Stomach (tissue), 4 donors: ENCODE data around the gene NFATC4.

Experiments used
- CTCF ChIP-seq, 7 experiments: fragments of 450-650 bp in 4 of 7; fragments of 200-600 bp in 3 of 7; sonication (generic) in 3 of 7; IDR thresholded peaks; one replicate each; pipeline ENCODE4 v1.5.1; 2016 to 2019; ENCODE audit warnings: antibody characterized with exemption in 7 of 7, control low read depth in 2 of 7, mild to moderate bottlenecking in 1 of 7
- POLR2AphosphoS5 ChIP-seq, 3 donors: sonication (generic); formaldehyde crosslinking; IDR thresholded peaks; one replicate each; pipeline ENCODE4 v1.6.1; 2016; ENCODE audit warnings: antibody characterized with exemption in 3 of 3

- TF ChIP-seq POLR2AphosphoS5 (IDR thresholded peaks at IDR 0.05) (no peak), CTCF (IDR thresholded peaks at IDR 0.05) (no peak)
These were observed 27.4 kb upstream of the NFATC4 start for GRCh38 chr14:24340606-24341005.
